HG03139 (cell line): ENCODE data around the gene CAMTA1.

Experiments
- ATAC-seq: cut with Tn5 transposase; IDR thresholded peaks from one replicate; pipeline ENCODE4 v1.9.1; 2021; ENCODE audit not compliant: unreplicated experiment

The CAMTA1 gene

DNA sequence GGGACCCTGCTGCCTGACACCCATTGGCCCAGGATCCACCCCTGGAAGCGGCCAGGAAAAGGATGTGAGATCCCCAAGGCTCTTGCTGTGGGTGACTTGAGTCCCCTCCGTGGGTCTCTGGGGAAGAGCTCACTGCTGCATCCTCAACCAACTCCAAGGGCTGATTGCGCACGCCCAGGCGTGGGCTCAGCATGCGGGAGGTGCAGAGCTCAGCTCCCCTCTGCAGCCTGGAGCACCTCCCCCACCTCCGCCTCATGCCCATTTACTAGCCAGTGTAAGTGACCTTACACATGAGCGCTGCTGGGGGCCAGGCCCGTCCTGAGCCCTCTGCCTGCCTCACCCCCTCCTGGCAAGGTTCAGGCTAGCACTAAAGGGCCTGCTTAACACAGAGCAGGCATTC, 847.4 kb downstream of the CAMTA1 start:
- no peak for ATAC-seq

DNA sequence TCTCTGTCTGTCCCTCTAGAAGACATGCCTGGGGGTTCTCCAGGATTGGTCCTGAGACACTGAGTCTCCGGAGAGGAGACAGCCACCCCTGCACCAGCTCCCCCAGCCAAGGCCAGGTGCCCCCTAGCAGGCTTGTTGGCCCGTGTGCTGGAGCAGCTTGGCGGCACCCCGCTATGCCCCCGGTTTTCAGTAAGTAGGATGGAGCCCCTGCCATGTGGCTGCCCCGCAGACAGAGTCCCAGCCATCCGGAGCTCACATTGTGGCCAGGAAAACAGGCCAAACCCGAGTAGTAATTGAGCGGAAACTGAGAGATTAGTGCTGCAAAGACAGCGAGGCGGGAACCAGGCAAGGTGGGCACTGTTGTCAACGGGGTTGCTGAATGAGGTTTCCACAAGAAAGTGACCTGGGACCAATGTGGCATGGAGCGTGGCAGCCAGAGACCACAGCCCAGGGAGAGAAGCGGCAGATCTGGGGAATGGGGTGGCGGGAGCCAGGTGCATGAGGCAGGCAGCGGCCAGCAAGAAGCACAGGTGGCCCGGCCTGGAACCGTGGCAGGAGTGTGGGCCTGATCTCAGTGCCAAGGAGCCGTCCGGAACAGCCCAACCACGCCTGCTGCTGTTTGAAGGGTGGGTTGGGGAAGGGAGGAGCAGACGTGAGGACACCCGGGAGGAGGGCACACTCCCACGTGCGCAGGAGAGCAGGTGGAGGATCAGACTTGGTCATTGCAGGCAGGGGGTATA, 848.4 kb downstream of the CAMTA1 start:
- ATAC-seq, result no peak

DNA sequence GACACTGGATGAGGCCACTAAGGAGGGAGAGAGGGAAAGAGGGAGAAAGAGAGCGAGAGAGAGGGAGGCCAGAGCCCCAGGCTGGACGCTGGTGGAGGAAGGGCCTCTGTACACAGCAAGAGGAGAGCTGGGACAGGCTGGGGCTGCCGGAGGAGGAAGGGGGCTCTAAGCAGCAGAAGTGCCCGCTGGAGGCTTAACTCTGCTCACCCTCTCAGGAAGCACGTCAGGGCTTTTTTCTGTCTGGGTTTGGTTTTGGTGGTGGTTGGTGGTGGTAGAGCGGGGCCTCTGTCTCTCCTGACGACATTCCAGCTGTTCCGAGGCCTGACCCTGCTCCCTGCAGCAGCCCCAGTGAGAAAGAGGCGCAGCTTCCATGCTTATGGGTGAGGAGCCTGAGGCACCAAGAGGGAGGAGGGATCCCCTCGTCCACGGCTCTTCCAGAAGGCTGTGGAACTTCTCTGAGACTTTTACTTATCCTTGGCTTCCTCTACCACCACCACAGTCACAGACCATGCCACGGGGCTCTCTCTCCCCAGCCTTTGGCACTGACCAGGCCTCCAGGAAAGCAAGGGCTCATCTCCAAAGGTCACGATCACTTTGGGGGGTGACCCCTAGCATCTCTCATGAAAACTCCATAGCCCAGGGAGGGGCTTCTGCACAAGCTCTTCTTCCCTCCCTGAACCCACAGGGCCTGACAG, 849.4 kb downstream of the CAMTA1 start:
- ATAC-seq, result no peak

- ATAC-seq, result no peak
These were observed 851.7 kb downstream of the CAMTA1 start for GRCh38 chr1:7636795-7637526.

DNA sequence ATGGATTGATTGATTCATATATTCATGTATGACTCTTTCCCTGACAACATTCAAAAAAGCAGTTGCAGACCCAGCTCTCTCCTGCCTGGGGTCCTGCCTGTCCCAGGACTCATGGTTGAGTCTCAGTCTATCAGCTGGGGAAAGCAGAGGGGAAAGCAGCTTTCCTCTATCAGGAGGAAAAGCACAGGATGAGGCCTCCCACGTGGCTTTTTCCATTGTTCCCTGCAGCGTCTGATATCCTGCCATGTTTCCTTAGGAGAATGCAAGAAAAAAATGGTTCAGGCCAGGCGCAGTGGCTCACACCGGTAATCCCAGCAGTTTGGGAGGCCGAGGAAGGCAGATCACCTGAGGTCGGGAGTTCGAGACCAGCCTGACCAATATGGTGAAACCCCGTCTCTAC, 852.8 kb downstream of the CAMTA1 start:
- no peak for ATAC-seq

DNA sequence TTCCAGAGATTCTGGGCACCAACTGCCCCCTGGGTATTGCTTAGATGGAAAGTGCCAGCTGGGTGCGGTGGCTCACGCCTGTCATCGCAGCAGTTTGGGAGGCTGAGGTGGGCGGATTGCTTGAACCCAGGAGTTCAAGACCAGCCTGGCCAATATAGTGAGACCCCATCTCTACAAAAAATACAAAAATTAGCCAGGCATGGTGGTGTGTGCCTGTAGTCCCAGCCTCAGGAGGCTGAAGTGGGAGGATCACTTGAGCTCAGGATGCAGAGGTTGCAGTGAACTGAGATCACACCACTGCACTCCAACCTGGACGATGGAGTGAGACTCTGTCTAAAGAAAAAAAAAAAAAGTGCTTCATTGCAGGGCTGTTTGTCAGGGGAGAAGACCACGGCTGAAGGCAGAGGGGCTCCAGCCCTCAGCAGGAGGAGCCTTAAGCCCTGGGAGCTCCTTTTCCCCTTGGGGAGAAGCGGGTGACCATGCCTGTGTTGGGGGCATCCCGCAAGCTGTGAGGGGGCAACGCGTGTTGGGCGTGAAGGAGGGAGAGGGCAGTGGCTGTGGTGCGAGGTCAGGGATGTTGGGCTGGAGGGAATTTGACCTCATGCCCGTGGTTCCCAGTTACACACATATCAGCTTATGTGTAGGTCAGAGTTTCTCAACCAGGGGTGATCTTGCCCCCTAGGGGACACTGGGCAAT, 854.3 kb downstream of the CAMTA1 start:
- ATAC-seq, result no peak

- no peak for ATAC-seq
These were observed 855.1 kb downstream of the CAMTA1 start for GRCh38 chr1:7640350-7640749.

DNA sequence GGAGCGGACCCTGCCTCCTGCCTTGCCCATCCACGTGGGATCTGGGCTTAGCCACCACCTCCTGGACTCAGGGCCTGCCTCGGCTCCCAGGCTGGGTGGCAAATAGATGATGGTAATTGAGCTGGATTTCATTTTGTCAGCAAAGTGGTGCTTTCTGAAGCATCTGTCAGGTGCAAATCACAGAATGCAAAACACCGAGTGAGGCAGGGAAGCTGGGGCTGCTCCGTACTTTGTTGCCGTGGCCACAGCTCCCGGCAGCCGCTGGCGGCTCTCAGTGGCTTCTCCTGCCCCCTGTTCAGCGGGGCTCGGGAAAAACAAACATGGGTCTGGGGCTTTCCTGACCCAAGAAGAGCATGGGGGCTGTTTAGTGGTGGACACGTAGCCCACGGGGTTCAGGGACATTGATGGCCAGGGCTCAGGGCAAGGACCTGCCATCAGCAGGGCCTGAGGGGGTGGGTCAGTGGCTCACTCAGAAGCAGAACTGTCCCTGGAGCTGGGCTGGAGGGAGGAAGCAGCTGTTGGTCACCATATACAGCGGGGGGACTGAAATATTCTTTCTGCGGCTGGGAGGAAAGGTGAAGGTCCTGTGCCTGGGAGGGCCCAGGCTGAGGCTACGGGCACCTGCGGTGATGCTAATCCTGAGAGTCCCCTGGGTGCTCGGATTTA, 855.8 kb downstream of the CAMTA1 start:
- ATAC-seq, result no peak

DNA sequence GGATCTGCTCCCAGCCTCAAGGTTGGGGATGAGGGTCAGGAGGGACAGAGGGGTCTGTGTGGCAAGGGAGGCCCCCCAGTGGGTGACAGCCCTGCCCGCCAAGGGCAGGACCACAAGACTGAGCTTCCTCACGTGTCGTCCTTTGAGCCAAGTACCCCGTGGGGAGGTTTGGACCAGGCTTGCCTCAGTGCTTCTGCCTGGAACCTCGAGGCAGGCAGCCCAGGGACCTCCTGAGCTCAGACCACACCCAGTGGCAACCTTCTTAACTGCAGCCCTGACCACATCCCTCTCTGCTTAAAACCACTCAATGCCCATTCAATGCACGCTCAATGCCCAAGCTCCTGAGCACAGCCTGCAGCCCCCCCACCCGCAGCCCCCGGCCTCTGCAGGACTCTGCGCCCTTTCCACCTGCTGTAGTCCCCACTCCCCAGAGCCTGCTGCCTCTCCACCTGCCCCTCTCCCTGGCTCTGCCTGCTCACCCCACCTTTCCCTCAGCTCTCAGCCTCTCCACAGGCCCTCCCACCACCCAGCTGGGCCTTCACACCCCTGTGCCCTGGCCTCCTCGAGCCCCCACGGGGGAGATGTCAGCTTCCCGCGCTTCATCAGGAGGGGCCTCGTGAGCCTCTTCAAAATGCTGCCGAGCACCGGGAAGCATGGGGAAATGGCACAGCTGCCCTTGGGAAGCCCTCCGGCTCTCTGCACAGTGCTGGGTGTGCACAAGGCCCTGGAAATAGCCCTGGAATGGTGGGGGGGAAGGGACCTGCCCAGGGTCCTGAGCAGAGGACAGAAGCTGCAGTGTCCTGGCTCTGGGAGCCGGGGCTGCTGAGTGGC, 856.5 kb downstream of the CAMTA1 start:
- no peak for ATAC-seq

- ATAC-seq, result no peak
These were observed 857.1 kb downstream of the CAMTA1 start for GRCh38 chr1:7642418-7642704.

- ATAC-seq, result no peak
These were observed 857.7 kb downstream of the CAMTA1 start for GRCh38 chr1:7642781-7643529.

DNA sequence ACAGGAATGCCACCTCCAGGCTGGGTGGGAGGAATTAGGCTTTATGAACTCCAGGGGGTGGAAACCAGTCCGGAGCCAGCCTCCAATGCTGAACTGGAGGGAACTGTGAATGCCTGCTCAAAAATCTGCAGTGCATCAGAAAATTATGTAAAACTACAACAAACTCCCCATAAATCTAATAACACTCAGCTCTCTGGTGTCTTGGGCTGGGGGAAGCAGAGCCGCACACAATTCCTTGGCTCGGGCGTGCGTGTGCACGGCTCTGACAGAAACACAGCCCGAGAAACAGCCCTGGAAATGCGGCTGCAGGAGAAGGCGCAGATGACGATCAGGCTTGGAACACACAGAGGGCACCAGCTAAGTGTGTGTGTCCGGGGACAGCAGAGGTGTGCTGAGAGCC, 858.3 kb downstream of the CAMTA1 start:
- ATAC-seq, result no peak

DNA sequence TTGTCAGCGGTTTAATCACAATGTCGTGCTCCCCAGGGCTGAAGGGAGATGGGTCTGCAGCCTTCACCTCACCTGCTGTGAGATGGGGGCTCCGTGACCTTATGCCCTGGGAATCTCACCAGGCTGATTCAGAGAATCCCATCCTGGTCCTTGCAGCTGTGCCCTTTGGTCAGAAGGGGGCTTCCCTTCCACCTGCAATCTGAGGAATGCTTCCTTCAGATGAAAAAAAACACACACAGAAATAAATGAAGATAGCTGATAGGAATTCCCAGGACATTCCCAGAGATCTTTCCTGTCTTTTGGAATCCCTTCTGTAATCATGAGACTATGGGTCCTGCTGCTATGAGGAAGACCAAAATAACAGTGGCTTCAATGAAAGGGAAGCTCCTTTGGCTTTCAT, 858.8 kb downstream of the CAMTA1 start:
- no peak for ATAC-seq

- ATAC-seq, result no peak
These were observed 859.9 kb downstream of the CAMTA1 start for GRCh38 chr1:7644961-7645750.

- ATAC-seq, result no peak
These were observed 860.4 kb downstream of the CAMTA1 start for GRCh38 chr1:7645751-7646048.

- ATAC-seq, result no peak
These were observed 860.9 kb downstream of the CAMTA1 start for GRCh38 chr1:7646164-7646563.

- no peak for ATAC-seq
These were observed 862.0 kb downstream of the CAMTA1 start for GRCh38 chr1:7646981-7647901.
